Adrenal gland (tissue), 12 donors: ENCODE measurements around the gene BICRAL. TPM values are rescaled to one million over a fixed set of nuclear protein-coding genes. Genes with fewer than 3 reads are reported as not detected.
"Not testable (repeated sequence)": the region's sequence is repeated elsewhere in the genome, so short reads cannot be mapped to it uniquely, and the experiment has no call there.

Source experiments
- DNase-seq, 7 donors: peaks; one replicate each; pipeline ENCODE4 v3.0.0-alpha.2; 2019 to 2020
- H3K27ac ChIP-seq, 5 donors: fragments of 200-600 bp; sonication (generic) in 4 of 5; 1 replicate in 3 of 5; 2 replicates in 2 of 5; pipeline versions ENCODE4 v1.5.1 to v1.8.0; 2016 to 2020; ENCODE audit warnings: mild to moderate bottlenecking in 1 of 5
- H3K27me3 ChIP-seq: fragments of 200-600 bp; 2 replicates; pipeline ENCODE4 v1.8.0; 2021
- H3K36me3 ChIP-seq, 2 donors: fragments of 200-600 bp; replicated peaks in 1 of 2; 1 replicate in 1 of 2; 2 replicates in 1 of 2; pipeline versions ENCODE4 v1.5.1 to v1.8.0; 2018 to 2022
- H3K4me1 ChIP-seq, 2 donors: fragments of 200-600 bp; replicated peaks in 1 of 2; 1 replicate in 1 of 2; 2 replicates in 1 of 2; pipeline versions ENCODE4 v1.5.1 to v1.8.0; 2018 to 2021
- H3K4me3 ChIP-seq, 4 donors: fragments of 200-600 bp; sonication (generic) in 3 of 4; one replicate each; pipeline ENCODE4 v1.5.1; 2016 to 2018
- H3K9me3 ChIP-seq, 3 donors: fragments of 200-600 bp; sonication (generic) in 1 of 3; replicated peaks in 1 of 3; 1 replicate in 2 of 3; 2 replicates in 1 of 3; pipeline versions ENCODE4 v1.5.1 to v1.8.0; 2016 to 2021
- CTCF ChIP-seq, 6 experiments: fragments of 450-650 bp in 4 of 6; fragments of 200-600 bp in 2 of 6; sonication (generic) in 1 of 6; IDR thresholded peaks; 1 replicate in 5 of 6; 2 replicates in 1 of 6; pipeline versions ENCODE4 v1.5.1 to v1.8.0; 2016 to 2021; ENCODE audit warnings: antibody characterized with exemption in 6 of 6, mild to moderate bottlenecking in 2 of 6, moderate library complexity in 1 of 6
- POLR2A ChIP-seq, 2 donors: fragments of 450-650 bp; IDR thresholded peaks; one replicate each; pipeline ENCODE4 v1.6.1; 2017; ENCODE audit warnings: antibody characterized with exemption in 2 of 2, mild to moderate bottlenecking in 2 of 2, moderate library complexity in 1 of 2
- WGBS, 4 donors: extraction: QIAGEN DNeasy Blood & Tissue Kit in 2 of 4; methylation state at CpG; one replicate each; pipeline versions ENCODE4 v1.1.5 to v1.1.7; 2013 to 2017; 5-methylcytosine and 5-hydroxymethylcytosine counted together
- intact Hi-C, 2 donors: fragments of 100-400 bp; cut with DNase I; formaldehyde crosslinking; loops; one replicate each; pipeline versions ENCODE4 v1.14.1 to v1.15.0; 2022 to 2023
- polyA plus RNA-seq, 3 donors: library from polyadenylated mRNA; stranded (reverse); fragments of 200-250 nt in 2 of 3; fragments of 350-450 nt in 1 of 3; fragmentation: Illumina TruSeq in 1 of 3; extraction: RNeasy Lipid Tissue Mini Kit (QIAGEN cat#74804) in 1 of 3; gene quantifications; one replicate each; pipeline ENCODE4 v1.2.3, GENCODE V29; 2013 to 2014
- total RNA-seq, 9 donors: library from RNA; depleted of rRNA in 4 of 9; stranded (reverse); fragments of >200 nt in 4 of 9; fragments of 120-200 nt in 1 of 9; fragmentation: NEBNext Ultra II Directional in 1 of 9; extraction: Animal tissue kit (Norgen Biotek cat#: 25700) in 1 of 9; gene quantifications; one replicate each; pipeline versions ENCODE4 v1.1.0 to v1.2.4, GENCODE V29; 2013 to 2023
- donor health status: healthy with polysubstance abuse.
- donor health status: Bipolar disorder and iron deficiency.
- donor health status: DM: yes; HTN: yes; CAD: no.
- donor health status: DM: no; HTN: no; CAD: no.
- donor health status: DM: no; HTN: no; CAD: no.
- donor health status: DM: yes; HTN: yes; CAD: no.

Gene BICRAL
- total and polyA plus RNA-seq, 12 donors: 2.8 to 16.1 (median 9.0) TPM

GRCh38 chr6:42899871-42900270 is 118.0 kb downstream of the BICRAL start:
- DNase-seq: peak in 2 of 7 donors; percentile 49 to 67
- Histone ChIP-seq H3K4me1 (peaks cover 0 to 7% of the 10 kb centered on the region in 2 donors), H3K27me3 (no peaks in the 10 kb centered on the region), H3K9me3 (no peaks in the 10 kb centered on the region), H3K36me3 (no peaks in the 10 kb centered on the region), H3K4me3 (no peak overlapping the region), H3K27ac (no peak overlapping the region)
- intact Hi-C loops: loop anchor here in 1 of 2 donors (10.0 kb wide), 1 partner anchor 95 kb away; no protein-coding TSS in a partner anchor
- TF ChIP-seq CTCF (IDR thresholded peaks at IDR 0.05) (no peak), POLR2A (IDR thresholded peaks at IDR 0.05) (no peak)
- WGBS, 4 donors: 45 to 53% (median 49%) methylated on average over 8 of the region's 8 CpGs

- intact Hi-C loops: loop anchor here in 1 of 2 donors (10.0 kb wide), 1 partner anchor 93 kb away; no protein-coding TSS in a partner anchor
- peak overlapping the region in 1 of 4 donors; percentile 5 for H3K4me3 ChIP-seq
- no peaks in the 10 kb centered on the region for H3K9me3 ChIP-seq
- WGBS, 4 donors: 2 to 3% (median 3%) methylated on average over 10 to 11 of the region's 11 CpGs
- H3K4me1 ChIP-seq: peaks cover 0 to 7% of the 10 kb centered on the region in 2 donors
- TF ChIP-seq CTCF (IDR thresholded peaks at IDR 0.05): peak; percentile 85 to 95 (median 94)
- no peak for TF ChIP-seq POLR2A (IDR thresholded peaks at IDR 0.05)
- no peaks in the 10 kb centered on the region for H3K27me3 ChIP-seq
- H3K36me3 ChIP-seq: no peaks in the 10 kb centered on the region
- peak; percentile 80 to 93 (median 86) for DNase-seq
- no peak overlapping the region for H3K27ac ChIP-seq
Observed at GRCh38 chr6:42901538-42901957, 119.7 kb downstream of the BICRAL start.

GRCh38 chr6:42902429-42903263 is 120.8 kb downstream of the BICRAL start:
- H3K27me3 ChIP-seq, H3K9me3 ChIP-seq, H3K36me3 ChIP-seq, H3K4me3 ChIP-seq, H3K4me1 ChIP-seq: not testable (repeated sequence)
- DNase-seq: peak in 1 of 7 donors; percentile 12
- intact Hi-C loops: loop anchor here in 1 of 2 donors (10.0 kb wide), 1 partner anchor 92 kb away; no protein-coding TSS in a partner anchor
- 70 to 79% (median 72%) methylated on average over 22 of the region's 22 CpGs for WGBS, 4 donors
- H3K27ac ChIP-seq: peak overlapping the region in 1 of 5 donors; percentile 17

GRCh38 chr6:42904467-42904866 is 122.6 kb downstream of the BICRAL start:
- peaks cover 0 to 5% of the 10 kb centered on the region in 2 donors for H3K4me1 ChIP-seq
- no peak overlapping the region for H3K27ac ChIP-seq
- peak in 1 of 7 donors; percentile 7 for DNase-seq
- no peaks in the 10 kb centered on the region for H3K9me3 ChIP-seq
- H3K27me3 ChIP-seq: no peaks in the 10 kb centered on the region
- TF ChIP-seq CTCF (IDR thresholded peaks at IDR 0.05): no peak
- TF ChIP-seq POLR2A (IDR thresholded peaks at IDR 0.05): no peak
- H3K4me3 ChIP-seq: no peak overlapping the region
- H3K36me3 ChIP-seq: no peaks in the 10 kb centered on the region
- 87 to 96% (median 90%) methylated on average over 10 of the region's 10 CpGs for WGBS, 4 donors
- intact Hi-C loops: loop anchor here in 1 of 2 donors (10.0 kb wide), 1 partner anchor 90 kb away; no protein-coding TSS in a partner anchor
